GM21737 (cell line): ENCODE data around the gene FAM234A.
"Not testable (repeated sequence)": the region's sequence is repeated elsewhere in the genome, so short reads cannot be mapped to it uniquely, and the experiment has no call there.

Experiments
- ATAC-seq: cut with Tn5 transposase; IDR thresholded peaks from one replicate; pipeline ENCODE4 v1.9.1; 2021; ENCODE audit warnings: mild to moderate bottlenecking, moderate library complexity; ENCODE audit not compliant: unreplicated experiment

FAM234A gene

DNA sequence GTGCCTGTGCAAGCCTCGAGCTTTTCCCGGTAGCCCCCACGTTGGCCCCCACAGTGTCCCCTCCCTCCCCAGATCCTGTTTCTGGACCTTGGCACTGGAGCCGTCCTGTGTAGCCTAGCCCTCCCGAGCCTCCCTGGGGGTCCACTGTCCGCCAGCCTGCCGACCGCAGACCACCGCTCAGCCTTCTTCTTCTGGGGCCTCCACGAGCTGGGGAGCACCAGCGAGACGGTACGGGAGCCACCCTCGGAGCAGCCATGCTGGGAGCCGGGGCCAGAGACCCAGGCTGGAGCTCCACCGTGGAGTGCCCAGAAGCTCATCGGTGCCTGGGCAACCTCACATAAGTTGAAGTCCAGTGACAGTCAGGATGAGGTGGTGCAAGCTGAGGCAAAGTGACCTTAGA lies 29.3 kb downstream of the FAM234A start:
- ATAC-seq, result no peak

DNA sequence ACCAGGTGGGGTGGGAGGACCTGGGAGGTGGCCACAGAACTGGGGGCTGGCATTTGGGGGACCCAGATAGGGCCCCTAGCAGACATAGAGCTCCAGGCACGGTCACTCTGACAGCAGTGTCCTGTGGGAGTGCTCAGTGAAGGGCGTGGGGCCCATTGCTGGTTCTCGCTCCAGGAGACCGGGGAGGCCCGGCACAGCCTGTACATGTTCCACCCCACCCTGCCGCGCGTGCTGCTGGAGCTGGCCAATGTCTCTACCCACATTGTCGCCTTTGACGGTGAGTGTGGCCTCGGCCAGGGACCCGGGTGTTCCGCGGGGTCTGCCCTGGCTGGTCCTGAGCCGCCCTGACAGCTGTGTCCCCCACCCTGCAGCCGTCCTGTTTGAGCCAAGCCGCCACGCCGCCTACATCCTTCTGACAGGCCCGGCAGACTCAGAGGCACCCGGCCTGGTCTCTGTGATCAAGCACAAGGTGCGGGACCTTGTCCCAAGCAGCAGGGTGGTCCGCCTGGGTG lies 29.9 kb downstream of the FAM234A start:
- ATAC-seq, result no peak

DNA sequence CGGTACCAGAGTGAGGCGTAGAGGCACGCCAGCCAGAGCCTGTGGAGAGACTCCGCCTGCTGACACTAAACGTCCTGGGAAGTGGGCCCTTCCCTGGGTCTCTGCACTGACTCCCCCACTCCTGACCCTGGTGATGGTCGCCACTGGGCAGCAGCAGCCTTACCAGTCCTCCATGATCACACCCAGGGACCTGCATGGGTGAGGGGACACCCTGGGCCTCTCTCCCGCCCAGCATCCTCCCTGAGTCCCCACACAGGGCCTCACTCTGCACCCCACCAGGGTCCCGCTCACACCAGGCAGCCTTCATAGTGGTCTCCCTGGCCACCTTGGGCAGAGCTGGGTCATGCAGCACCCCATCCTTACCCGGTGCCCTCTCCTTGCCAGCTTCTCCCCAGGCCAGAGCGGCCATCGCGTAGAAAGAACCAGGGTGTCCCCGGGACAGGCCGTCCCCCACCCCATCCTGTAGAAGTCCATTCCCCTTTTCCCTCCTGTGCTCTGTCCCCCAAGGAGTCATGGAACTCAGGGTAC lies 30.4 kb downstream of the FAM234A start:
- ATAC-seq, result no peak

DNA sequence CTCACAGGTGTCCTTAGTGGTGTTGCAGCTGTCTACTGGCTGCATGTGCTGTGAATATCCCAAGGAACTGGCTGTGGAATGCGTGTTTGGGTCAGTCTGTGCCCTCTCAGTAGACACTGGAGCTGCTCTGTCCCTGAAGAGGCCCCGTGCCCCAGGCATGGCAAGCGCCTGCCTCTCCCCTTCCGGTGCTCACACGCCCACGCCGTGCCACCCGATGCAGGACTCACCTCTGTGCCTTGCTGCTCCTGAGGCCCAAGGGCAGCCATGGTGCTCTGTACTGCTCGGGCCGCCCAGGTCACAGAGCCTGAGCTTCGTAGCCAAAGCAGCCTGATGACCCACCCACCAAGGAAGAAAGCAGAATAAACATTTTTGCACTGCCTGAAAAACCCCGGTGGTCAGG lies 31.1 kb downstream of the FAM234A start:
- ATAC-seq, result no peak

DNA sequence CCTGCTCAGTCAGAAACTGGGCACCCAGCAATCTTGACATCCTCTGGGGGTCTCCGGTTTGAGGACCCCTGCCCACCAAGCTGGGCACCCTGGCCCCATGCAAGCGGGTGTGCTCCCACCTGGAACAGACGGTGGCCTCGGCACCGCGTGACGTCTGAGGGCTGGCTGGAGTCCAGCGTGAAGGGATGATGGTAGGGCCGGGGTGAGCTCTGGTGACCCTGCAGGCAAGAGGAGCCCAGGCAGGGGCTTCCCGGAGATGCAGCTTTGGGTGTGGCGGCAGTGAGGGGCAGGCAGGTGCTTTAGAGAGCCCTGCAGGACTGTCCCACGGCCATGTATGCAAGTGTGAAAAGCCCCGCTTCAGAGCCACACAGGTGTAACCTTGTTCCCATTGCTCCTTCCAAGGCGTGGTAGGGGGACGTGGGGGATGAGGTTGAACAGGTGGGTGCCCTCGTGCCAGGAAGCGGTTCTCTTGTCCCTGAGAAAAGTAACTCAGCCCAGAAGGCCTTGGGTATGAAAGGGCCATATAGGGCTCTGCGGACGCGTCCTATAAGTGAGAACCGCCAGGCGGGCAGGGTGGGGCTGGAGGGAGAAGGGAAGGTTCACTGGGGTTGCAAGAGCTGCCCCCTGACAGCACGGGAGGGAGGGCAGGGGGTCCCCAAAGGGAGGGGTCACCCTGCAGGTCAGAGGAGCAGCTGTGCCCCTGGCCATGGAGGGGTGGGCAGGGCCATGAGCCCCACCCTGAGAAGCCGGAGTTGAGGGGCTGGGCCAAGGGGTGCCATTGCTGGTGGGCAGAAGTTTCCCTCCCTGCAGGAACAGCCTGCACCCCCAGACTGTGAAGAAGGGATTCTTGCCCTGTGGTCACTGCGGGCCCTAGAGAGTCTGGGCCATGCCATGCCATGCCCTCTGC lies 31.9 kb downstream of the FAM234A start:
- ATAC-seq, result no peak

DNA sequence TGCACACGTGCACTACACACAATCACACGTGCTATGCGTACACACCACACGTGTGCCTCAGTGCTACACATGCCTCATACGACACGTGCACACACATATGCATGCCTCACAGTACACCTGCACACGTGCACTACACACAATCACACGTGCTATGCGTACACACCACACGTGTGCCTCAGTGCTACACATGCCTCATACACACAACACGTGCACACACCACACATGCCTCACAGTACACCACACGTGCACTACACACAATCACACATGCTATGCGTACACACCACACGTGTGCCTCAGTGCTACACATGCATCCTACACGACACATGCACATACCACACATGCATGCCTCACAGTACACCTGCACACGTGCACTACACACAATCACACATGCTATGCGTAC lies 32.9 kb downstream of the FAM234A start:
- ATAC-seq, result not testable (repeated sequence)

DNA sequence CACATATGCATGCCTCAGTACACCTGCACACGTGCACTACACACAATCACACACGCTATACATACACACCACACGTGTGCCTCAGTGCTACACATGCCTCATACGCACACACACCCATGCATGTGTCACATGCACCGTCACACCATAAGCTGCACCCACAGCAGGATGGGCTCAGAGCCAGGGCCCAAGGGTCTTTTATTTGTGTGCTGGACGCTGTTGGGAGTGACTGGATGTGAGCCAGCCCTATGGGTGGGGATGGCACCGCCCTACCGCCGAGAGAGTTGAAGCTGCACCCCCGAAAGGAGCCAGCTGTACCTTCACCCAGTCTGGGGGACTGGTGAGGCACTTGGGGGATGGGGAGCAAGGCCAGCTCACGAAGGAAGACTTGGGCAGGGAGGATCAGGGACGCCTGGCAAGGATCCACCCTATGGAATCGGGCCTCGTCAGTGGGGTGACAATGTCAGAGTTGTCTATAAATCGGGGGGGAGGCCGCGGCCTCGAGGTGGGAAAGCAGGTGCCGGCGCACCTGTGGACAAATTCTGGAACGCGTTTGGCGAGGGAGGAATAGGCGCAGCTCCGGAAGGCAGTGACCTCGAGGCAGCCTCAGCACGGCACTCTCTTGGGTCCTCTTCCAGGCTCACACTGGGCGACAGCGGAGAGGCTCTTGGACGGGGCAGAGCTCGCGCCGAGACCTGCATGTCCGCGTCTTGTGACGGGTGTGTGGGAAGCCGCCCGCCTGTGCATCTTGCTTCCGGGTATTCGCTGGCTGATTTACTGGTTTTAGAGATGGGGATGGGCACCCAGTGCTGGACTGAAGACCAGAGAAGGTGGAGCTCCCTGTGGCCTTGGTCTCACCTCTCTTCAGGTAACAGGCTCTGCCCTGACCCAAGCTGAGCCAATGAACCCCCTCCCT lies 33.8 kb downstream of the FAM234A start:
- ATAC-seq, result no peak

DNA sequence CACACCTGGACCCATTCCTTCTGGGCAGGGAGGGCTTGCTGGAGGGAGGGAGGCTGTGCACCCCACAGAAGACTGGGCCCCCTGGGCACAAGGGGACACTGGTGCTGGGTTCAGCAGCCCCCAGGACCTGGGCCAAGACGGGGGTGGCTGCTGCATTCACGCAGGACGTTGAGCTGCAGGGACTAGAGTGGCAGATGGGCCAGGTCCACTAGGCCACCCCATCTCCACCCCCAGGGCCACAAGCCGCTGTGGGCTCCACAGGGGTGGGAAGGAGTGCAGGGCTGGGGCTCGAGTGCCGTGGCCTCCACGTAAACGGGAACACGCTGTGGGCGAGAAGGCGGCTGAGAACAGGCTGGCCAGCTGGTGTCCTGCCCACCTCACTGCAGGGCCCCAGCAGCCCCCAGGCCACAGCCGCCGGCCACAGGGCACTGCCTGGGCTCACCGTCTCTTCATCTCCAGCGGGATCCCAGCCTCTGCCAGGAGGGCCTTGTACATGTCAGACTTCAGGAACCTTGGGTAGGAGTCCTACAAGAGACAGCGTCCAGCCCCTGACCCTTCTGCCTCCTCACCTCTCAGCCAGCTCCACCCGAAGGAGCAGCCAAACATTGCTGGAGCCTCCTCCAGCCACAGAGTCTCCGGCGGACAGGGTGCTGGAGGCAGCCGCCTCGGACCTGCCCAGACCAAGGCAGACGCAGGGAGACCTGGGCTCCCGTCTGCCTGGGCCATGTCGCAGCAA lies 34.6 kb downstream of the FAM234A start:
- ATAC-seq, result no peak

DNA sequence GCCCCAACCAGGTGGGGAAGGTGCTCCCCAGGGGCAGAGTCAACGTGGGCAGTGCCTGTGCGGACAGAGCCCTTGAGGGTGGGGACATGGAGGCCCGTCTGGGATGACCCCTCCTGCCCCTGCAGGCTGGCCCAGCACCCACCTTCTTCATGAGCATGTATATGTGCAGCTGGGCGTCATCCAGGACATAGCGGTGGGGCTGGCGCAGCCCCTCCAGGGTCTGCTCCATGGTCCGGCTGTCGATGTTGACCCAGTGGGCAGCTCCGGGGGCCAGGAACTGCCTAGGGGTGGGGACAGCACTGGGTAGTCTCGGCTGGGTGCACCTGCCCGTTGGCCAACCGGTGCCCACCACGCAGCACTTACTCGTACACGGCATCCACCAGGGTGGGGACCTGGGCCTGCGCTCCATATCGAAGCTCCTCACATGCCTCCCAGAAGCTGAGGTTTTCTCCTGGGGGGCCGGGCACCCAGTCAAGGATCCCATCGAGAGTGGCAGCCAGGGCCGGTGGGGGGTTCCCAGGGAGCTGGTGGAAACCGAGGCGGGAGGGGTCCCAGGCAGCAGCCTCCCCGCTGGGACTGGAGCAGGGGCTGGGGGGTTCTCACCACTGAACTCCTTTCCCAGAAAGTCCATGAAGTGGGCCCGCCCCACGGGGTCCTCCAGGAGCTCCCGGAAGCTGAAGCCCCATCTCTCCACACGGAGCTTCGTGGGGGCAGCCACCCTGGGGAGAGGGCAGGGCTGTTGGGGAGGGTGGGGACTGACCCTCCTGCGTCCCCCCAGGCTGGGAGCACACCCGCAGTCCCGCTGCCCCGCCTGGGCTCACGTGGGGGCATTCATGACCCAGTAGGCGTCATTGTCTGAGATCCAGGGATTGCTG lies 36.0 kb downstream of the FAM234A start:
- ATAC-seq, result no peak

DNA sequence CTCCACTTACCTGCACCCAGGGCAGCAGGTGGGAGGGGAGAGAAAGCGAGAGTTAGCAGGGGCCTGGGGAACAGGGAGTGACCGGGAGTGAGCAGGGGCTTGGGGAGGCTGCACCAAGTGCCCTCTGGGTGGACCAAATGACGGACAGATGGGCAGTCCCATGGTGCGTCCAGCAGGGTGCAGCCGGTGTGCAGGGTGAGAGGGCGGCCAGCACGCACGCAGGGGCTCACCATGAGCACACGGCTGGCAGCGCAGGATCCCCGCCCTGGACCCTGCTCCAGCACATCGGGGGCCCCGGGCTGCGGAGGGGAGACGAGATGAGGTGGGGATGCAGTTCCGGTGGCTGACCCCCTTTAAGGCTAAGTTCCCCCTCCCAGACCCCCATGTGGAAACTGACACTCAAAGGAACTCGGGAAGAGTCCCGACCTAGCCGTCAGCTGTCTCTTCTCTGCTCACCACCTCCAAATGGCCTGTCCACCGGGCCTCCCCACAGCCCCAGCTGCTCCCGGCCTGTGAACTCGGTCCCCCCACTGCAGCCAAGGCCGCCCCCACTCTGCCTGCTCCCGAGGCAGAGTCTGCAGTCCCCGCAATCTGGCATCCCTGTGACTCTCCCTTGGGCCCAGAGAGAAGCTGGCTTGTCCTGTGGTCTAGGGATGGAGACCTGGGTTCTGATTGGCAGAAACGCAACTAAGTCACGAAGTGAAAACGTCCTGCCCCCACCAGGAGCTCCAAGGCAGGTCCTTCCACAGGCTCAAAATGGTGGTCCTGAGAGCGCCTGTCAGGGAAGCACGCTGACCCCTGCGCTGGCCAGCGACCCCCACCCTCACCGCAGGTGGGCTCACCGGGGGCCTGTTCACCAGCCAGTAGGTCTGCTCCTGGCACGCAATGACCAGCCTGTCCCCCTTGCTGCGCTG lies 38.3 kb downstream of the FAM234A start:
- no peak for ATAC-seq

DNA sequence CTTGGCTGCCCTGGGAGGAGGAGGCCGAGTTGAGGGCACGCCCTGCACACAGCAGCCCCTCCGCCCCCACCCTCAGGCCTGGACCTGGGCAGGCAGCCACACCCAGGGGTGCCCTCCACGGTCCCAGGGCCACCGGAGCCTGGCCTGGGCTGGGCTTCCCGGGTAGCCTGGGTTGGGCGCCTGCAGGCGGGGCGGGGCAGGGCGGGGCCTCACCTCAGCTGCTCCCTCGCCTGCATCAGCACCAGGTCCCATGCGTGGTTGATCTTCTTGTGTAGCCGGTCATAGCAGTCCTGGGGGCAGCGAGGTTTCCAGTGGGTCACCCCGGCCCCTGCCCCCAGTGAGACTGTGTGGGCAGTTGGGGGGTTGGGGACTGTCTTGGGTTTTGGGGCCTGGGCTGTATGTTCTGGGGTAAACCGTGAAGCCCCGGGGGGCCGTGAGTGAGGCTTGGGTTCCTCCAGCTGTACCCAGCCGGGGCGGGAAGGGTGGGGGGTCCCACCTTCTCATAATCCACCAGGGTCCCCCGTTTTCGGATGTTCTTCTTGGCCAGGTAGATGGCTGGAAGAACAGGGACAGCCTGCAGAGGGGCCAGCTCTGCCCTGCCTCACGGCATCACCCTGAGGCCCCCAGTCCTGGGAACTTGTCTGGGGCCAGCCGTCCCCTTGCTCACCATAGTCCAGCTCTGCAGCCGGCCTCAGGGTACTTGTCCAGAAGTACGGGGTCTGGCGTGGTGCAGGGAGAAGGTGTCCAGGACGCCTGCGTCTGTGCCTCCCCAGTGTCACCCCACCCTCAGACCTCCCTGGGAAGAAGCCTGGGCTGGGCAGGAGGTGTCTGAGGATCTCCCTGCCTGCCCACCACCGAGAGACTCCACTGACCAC lies 39.2 kb downstream of the FAM234A start:
- ATAC-seq, result no peak

DNA sequence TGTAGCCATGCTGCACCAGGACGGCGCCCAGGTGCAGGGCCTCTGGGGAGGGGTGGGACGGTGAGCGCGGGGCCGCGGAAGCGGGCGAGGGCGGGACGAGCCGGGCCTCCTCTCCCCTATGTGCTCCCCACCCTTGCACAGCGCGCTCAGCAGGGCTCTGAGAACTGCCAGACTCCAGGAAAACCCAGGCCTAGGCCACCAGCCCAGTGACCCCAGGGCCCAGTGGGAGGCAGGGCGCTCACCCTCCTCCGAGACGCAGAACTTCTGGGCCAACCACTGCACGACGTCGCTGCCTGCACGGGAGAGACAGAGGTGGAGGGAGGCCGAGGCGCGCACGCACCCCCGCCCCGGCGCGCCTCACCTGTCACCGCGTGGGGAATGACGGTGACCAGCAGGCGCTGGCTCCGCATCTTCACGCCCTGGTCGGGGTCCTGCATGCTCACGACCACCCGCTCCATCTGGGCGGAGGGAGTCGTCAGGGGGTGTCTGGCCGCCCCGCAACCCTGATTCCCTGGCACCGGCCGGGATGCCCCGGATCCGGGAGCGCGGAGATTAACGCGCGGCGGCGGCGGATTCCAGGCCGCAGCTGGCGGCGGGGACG lies 40.5 kb downstream of the FAM234A start:
- ATAC-seq, result no peak

DNA sequence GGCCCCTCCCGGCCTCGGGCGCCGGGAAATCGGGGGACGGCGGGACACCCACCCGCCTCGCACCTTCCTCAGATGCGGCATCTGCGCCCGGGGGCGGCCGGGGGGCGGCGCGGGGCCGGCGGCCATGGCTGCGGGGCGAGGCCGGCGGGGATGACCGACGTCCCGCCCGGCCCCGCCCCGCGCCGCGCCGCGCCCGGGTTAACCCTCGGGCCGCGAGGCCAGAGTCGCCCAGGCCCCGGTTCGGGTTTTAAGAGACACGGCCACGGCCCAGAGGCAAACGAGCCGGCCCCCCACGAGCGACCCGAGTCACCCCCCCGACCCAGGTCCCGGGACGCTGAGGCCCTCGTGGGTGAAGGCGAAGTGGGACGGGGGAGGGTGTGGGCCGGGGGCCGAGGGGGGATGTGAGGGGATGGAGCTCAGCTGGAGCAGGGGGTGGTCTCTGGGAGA lies 41.2 kb downstream of the FAM234A start, which contains the start of gene RGS11:
TSS of gene RGS11 (minus strand) at position 159 of the 447 bp plus-strand sequence. CDS start at position 126, 33 bp downstream.
- no peak for ATAC-seq

DNA sequence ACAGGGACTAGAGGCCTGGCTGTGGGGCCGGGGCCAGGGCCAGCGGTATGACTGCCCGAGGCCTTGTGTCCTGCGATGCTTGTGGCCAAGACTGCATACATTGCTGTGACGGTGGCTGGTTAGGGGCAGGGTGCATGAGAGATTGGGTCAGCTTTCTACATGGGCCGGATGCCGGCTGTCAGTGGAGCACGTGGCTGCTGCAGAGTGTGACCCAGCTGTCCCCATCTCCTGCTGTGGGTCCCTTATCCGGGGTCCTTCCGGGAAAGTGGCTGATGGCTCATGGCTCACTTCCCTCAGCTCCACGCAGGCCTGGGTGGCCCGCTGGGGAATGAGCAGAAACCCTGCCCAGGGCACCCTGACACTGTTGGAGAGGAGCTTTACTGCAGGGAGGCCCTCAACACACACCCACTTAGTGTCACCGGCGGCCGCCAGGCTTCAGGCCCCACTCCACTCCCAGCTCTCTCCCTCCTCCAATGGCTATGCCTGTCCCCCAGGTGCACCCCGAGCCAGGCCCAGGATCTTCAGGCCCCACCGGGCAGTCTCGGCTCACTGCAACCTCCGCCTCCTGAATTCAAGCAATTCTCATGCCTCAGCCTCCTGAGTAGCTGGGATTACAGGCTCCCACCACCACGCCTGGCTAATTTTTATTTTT lies 41.9 kb downstream of the FAM234A start:
- no peak for ATAC-seq

DNA sequence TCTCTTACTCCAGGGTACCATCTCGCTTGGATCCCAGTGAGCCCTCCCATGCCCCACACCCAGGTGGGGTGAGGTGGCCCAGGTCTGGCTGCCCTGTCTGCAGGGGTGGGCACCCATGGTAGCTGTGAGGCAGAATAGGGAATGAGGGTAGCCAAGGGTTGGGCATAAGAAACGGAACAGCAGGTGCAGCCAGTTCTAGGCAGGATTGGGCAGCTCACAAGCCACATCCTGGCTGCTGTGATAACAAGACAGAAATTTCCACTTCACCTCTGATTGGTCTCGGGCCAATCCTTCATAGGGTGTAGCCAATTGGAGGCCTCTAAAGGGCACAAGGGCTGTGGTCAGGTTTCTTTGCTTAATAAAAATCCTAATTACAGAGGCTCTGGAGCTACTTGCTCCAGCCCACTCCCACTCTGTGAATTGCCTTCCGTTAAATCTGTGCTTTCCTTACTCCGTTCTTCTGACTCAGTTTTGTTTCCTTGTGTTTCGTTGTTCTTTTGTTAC lies 44.3 kb downstream of the FAM234A start:
- no peak for ATAC-seq

DNA sequence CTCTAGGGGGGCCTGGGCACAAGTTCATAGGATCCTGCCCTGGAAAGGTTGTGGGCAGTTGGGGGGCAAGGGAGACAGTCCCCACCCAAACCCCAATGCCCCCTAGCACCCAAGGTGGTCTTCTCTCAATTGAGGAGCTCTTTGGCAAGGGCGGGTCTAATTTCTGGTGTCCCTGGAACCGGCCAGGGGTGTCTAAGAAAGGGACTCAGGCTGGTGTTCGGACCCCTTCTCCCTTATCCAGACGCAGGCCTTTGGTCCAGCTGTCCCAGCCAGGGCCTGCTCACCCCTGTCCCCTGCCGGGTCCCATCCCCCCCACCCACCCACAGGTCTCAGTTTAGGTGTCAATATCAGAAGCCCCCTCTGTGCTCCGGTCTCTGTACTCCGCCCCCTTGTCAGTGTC lies 44.9 kb downstream of the FAM234A start:
- no peak for ATAC-seq
